ENCODE measurements around the gene PRKCH. TPM values are rescaled to one million over a fixed set of nuclear protein-coding genes. Genes with fewer than 3 reads are reported as not detected.

The PRKCH gene
- polyA plus RNA-seq, 3 donors = 3.6 to 6.2 (median 5.4) TPM

DNA sequence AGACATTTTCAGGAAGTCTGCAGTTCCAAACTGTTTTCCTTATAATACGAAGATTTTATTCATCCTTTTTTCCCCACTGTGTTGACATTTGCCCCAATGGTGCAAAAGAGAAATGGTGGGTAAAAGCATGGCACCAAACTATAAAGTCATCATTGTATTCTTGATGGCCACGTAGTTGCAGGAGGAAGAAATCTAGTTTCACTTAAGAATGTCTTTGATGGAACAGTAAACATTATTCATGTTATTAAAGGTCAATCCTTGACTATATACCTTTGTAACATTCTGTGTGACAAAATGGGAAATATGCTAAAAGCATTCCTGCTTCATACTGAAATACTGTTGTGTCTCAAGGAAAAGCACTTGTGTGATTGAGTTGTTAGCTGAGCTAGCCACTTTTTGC lies 80.1 kb downstream of the PRKCH start:
- H3K9me3 ChIP-seq (replicated peaks in 1 of 2; ENCODE audit: control insufficient read depth in 1 of 2, insufficient read depth in 1 of 2, low read length in 2 of 2) = no peaks in the 10 kb centered on the region
- intact Hi-C loops (cut with micrococcal nuclease) = no loop called here
- DNase-seq = no peak
- no CpG with 5 or more reads among the region's 2 CpGs for WGBS (ENCODE audit: insufficient coverage)
- TF ChIP-seq, protein P1, sequence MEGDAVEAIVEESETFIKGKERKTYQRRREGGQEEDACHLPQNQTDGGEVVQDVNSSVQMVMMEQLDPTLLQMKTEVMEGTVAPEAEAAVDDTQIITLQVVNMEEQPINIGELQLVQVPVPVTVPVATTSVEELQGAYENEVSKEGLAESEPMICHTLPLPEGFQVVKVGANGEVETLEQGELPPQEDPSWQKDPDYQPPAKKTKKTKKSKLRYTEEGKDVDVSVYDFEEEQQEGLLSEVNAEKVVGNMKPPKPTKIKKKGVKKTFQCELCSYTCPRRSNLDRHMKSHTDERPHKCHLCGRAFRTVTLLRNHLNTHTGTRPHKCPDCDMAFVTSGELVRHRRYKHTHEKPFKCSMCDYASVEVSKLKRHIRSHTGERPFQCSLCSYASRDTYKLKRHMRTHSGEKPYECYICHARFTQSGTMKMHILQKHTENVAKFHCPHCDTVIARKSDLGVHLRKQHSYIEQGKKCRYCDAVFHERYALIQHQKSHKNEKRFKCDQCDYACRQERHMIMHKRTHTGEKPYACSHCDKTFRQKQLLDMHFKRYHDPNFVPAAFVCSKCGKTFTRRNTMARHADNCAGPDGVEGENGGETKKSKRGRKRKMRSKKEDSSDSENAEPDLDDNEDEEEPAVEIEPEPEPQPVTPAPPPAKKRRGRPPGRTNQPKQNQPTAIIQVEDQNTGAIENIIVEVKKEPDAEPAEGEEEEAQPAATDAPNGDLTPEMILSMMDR (IDR thresholded peaks at IDR 0.05) = no peak
- no peak overlapping the region for H3K27ac ChIP-seq (ENCODE audit: low read depth in 1 of 2, low read length in 2 of 2)
- H3K36me3 ChIP-seq (replicated peaks in 1 of 2; ENCODE audit: control insufficient read depth in 1 of 2, insufficient read depth in 2 of 2, low read length in 2 of 2) = no peaks in the 10 kb centered on the region
- no peak overlapping the region for H3K4me3 ChIP-seq (replicated peaks in 1 of 3; ENCODE audit: low read depth in 2 of 3, low read length in 3 of 3)
- H3K27me3 Mint-ChIP-seq (ENCODE audit: low read depth in 3 of 3) = peaks cover 0 to 2% (median 0%) of the 10 kb centered on the region in 3 donors
- no peak overlapping the region for H3K4me3 Mint-ChIP-seq
- no peaks in the 10 kb centered on the region for H4K20me1 ChIP-seq (ENCODE audit: insufficient read depth, low read length)
- H3K27me3 ChIP-seq (ENCODE audit: control insufficient read depth in 2 of 2, insufficient read depth in 2 of 2, low read length in 2 of 2) = no peaks in the 10 kb centered on the region
- no peak overlapping the region for H3K9ac ChIP-seq (ENCODE audit: insufficient read depth, low read length, poor library complexity, severe bottlenecking)
- H3K9me3 Mint-ChIP-seq = no peaks in the 10 kb centered on the region
- H3K4me2 ChIP-seq (replicated peaks; ENCODE audit: extremely low read depth, low read length, poor library complexity, severe bottlenecking) = no peak overlapping the region
- H3K79me2 ChIP-seq (ENCODE audit: insufficient read depth, low read length) = no peaks in the 10 kb centered on the region
- peaks cover 0 to 10% of the 10 kb centered on the region in 2 donors for H3K36me3 Mint-ChIP-seq
- H3K4me1 ChIP-seq (ENCODE audit: control insufficient read depth in 1 of 2, insufficient read depth in 2 of 2, low read length in 2 of 2) = no peaks in the 10 kb centered on the region
- peaks cover 10% of the 10 kb centered on the region for H3K4me1 Mint-ChIP-seq
- no peak overlapping the region for H2AFZ ChIP-seq (ENCODE audit: insufficient read depth, low read depth, low read length, poor library complexity, severe bottlenecking)
- no peak overlapping the region for H3K27ac Mint-ChIP-seq

- intact Hi-C loops (cut with micrococcal nuclease) = no loop called here
Measured at GRCh38 chr14:61403411-61403810, 82.0 kb downstream of the PRKCH start.

More at GRCh38 chr14:61403411-61403810, 82.0 kb downstream of the PRKCH start:
- Histone ChIP-seq H3K4me3 (replicated peaks in 1 of 3; ENCODE audit: low read depth in 2 of 3, low read length in 3 of 3) (no peak overlapping the region), H3K79me2 (ENCODE audit: insufficient read depth, low read length) (no peaks in the 10 kb centered on the region), H3K27ac (ENCODE audit: low read depth in 1 of 2, low read length in 2 of 2) (no peak overlapping the region), H3K36me3 (replicated peaks in 1 of 2; ENCODE audit: control insufficient read depth in 1 of 2, insufficient read depth in 2 of 2, low read length in 2 of 2) (no peaks in the 10 kb centered on the region), H3K4me1 (ENCODE audit: control insufficient read depth in 1 of 2, insufficient read depth in 2 of 2, low read length in 2 of 2) (no peaks in the 10 kb centered on the region), H4K20me1 (ENCODE audit: insufficient read depth, low read length) (no peaks in the 10 kb centered on the region), H3K27me3 (ENCODE audit: control insufficient read depth in 2 of 2, insufficient read depth in 2 of 2, low read length in 2 of 2) (no peaks in the 10 kb centered on the region), H3K9me3 (replicated peaks in 1 of 2; ENCODE audit: control insufficient read depth in 1 of 2, insufficient read depth in 1 of 2, low read length in 2 of 2) (no peaks in the 10 kb centered on the region), H3K4me2 (replicated peaks; ENCODE audit: extremely low read depth, low read length, poor library complexity, severe bottlenecking) (no peak overlapping the region), H2AFZ (ENCODE audit: insufficient read depth, low read depth, low read length, poor library complexity, severe bottlenecking) (no peak overlapping the region), H3K9ac (ENCODE audit: insufficient read depth, low read length, poor library complexity, severe bottlenecking) (no peak overlapping the region)
- H3K27ac Mint-ChIP-seq = no peak overlapping the region
- H3K9me3 Mint-ChIP-seq = no peaks in the 10 kb centered on the region
- H3K27me3 Mint-ChIP-seq (ENCODE audit: low read depth in 3 of 3) = peaks cover 0 to 4% (median 2%) of the 10 kb centered on the region in 3 donors
- TF ChIP-seq, protein P1 (IDR thresholded peaks at IDR 0.05) = no peak
- peaks cover 10% of the 10 kb centered on the region for H3K4me1 Mint-ChIP-seq
- 44% methylated on average over 2 of the region's 2 CpGs for WGBS (ENCODE audit: insufficient coverage)
- no peak for DNase-seq
- H3K4me3 Mint-ChIP-seq = no peak overlapping the region
- peaks cover 0 to 2% of the 10 kb centered on the region in 2 donors for H3K36me3 Mint-ChIP-seq

All from CD14-positive monocyte (primary cell).